Measurements from ENCODE around the gene FRRS1L. TPM values are rescaled to one million over a fixed set of nuclear protein-coding genes. Genes with fewer than 3 reads are reported as not detected.

Gene FRRS1L, protein sequence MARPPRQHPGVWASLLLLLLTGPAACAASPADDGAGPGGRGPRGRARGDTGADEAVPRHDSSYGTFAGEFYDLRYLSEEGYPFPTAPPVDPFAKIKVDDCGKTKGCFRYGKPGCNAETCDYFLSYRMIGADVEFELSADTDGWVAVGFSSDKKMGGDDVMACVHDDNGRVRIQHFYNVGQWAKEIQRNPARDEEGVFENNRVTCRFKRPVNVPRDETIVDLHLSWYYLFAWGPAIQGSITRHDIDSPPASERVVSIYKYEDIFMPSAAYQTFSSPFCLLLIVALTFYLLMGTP
- total RNA-seq = not detected

DNA sequence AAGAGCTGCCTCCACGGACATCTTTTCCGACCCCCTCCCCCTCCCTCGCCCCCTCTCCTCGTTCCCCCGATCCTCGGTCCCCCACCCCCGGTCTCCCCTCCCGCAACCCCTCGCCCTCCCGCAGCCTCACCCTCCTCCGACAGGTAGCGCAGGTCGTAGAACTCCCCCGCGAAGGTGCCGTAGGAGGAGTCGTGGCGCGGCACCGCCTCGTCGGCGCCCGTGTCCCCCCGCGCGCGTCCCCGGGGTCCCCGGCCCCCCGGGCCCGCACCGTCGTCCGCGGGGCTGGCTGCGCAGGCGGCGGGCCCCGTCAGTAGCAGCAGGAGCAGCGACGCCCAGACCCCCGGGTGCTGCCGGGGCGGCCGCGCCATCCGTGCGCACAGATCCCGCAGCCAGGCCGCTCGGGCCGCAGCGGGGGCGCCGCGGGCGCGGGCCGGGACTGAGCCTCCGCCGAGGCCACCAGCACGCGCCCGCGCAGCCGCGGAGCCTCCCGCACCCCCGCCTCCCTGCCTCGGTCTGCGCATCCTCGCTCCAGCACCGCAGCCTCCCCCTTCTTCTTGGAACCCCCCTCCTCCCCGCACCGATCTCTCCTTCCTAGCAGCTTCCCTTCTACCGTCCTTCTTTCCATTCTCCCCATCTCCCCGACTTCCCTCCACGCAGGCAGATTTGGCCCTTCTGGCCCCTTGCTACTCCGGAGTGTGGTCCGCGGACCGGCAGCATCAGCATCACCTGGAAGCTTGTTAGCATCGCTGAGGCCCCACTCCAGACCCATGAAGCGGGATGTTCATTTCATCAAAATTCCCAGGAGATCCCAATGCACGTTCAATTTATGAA lies at the start of gene FRRS1L:
Gene FRRS1L, minus strand, starts transcription at position 479 of the 831 bp plus-strand sequence. Its CDS starts 111 bp downstream, at position 368.
- H3K27me3 Mint-ChIP-seq = peaks cover 60% of the 10 kb centered on the region
- no peak for ATAC-seq
- no peak within 1 kb of the TSS for H3K27ac Mint-ChIP-seq
- no peak within 1 kb of the TSS for H3K4me3 Mint-ChIP-seq
- no peaks in the 10 kb centered on the region for H3K9me3 Mint-ChIP-seq (ENCODE audit: low read depth)
- CTCF ChIA-PET = no interaction called here
- H3K4me1 Mint-ChIP-seq = peaks cover 7% of the 10 kb centered on the region
- peaks cover 2% of the 10 kb centered on the region for H3K36me3 Mint-ChIP-seq
- DNase-seq = no peak

DNA sequence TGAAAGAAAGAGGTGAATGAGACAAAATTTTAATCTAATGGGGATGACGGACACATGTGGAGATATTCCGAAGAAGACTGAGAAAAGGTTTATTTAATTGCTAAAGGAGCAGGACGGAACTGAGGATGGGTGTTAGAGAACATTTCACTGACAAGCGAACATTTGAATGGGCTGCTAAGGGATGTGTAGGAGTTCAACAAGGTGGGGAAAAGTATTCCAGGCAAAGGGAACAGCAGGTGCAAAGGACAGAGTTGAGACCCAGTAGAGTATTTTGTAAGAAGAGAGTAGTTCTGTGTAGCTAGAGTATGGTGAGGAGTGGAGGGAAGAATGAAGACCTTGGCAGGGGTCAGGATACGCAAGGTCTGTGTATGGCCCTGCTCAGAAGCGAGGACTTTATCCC lies 47.4 kb upstream of the FRRS1L start:
- no peak for DNase-seq
- H3K4me1 Mint-ChIP-seq = no peaks in the 10 kb centered on the region
- H3K4me3 Mint-ChIP-seq = no peak overlapping the region
- no peaks in the 10 kb centered on the region for H3K9me3 Mint-ChIP-seq (ENCODE audit: low read depth)
- no peak overlapping the region for H3K27ac Mint-ChIP-seq
- no peak for ATAC-seq
- CTCF ChIA-PET = no interaction called here
- H3K36me3 Mint-ChIP-seq = no peaks in the 10 kb centered on the region
- peaks cover 25% of the 10 kb centered on the region for H3K27me3 Mint-ChIP-seq

DNA sequence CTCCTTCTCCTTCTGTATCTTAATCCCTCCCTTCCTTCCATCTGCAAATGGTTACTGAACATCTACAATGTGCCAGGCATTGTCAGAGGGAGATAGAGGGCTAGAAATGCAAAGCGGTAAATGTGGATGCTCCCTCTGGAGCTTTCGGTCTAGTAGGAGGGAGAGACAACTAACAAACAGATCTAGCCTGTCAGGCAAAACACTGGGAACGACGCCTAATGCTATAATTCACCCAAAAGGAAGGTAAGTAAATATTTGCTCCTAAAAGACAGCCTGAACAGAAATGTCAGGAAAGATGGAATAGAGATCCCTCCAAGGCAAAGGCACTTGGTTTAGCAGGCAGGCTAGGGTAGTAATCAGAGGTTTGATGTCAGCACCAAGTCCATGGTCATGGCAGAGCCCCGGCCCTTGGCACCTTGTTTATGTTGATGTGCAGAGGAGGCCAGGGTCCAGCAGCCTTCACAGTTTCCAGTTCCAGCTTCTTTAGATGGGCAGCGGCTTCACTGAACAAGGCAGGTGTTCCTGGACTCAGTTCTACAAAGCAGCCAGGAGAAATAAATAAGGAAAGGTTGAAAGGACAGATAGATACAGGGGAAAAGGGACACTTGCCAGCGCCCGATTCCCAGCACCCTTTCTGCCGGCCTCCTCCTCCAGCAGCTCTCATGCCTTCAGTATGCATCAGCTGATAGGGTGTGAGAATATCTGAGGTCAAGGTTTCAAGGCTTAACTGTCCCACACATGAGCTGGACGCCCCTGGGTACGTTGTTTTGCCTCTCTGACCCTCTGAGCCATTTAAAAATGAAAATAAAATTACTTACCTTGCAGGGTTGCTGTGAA lies 46.5 kb upstream of the FRRS1L start:
- DNase-seq = no peak
- no peak for ATAC-seq
- H3K27me3 Mint-ChIP-seq = peaks cover 22% of the 10 kb centered on the region
- CTCF ChIA-PET = no interaction called here
- H3K4me1 Mint-ChIP-seq = no peaks in the 10 kb centered on the region
- H3K9me3 Mint-ChIP-seq (ENCODE audit: low read depth) = no peaks in the 10 kb centered on the region
- H3K27ac Mint-ChIP-seq = no peak overlapping the region
- H3K4me3 Mint-ChIP-seq = no peak overlapping the region
- no peaks in the 10 kb centered on the region for H3K36me3 Mint-ChIP-seq

DNA sequence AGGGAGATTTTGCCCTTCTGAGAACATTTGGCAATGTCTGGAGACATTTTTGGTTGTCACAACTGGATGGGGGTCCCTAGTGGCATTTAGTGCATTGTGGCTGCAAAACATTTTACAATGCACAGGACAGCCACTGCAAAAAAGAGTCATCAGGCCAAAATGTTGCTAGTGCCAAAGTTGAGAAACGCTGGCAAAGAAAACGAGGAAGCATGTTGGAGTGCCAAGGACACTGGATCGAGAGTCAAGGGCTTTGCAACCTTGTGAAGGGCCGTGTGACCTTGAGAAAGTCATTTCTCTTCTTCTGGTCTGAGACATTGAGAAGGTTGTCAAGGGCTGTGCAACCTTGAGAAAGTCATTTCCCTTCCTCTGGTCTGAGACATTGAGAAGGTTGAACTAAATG lies 45.7 kb upstream of the FRRS1L start:
- ATAC-seq (no peak), DNase-seq (no peak)
- no peaks in the 10 kb centered on the region for H3K4me1 Mint-ChIP-seq
- CTCF ChIA-PET = no interaction called here
- no peak overlapping the region for H3K27ac Mint-ChIP-seq
- H3K9me3 Mint-ChIP-seq (ENCODE audit: low read depth) = no peaks in the 10 kb centered on the region
- peaks cover 21% of the 10 kb centered on the region for H3K27me3 Mint-ChIP-seq
- H3K4me3 Mint-ChIP-seq = no peak overlapping the region
- no peaks in the 10 kb centered on the region for H3K36me3 Mint-ChIP-seq

DNA sequence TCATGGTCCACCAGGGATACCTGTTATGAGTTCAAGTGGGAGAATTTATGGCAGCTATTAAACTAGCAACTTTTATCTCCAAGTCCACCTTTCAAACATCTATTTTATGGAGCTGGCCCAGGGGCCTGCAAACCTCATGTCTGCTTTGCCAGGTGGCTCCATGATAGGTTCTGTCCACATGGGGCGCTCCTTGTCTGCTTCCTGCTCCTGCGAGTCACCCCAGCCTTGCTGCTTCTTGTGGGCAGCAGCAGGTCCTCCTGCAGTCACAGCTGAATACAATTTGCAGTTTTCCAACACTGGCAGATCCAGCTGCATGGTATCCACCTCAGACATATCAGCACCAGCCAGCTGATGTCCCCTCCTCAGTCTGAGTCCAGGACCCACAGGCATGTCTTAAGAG lies 39.6 kb upstream of the FRRS1L start:
- no peak overlapping the region for H3K4me3 Mint-ChIP-seq
- DNase-seq = no peak
- CTCF ChIA-PET = interaction anchor here (0.6 kb wide), 1 partner anchor 257 kb away, joined by 3 read pairs; no protein-coding TSS in a partner anchor
- H3K36me3 Mint-ChIP-seq = no peaks in the 10 kb centered on the region
- no peak for ATAC-seq
- H3K9me3 Mint-ChIP-seq (ENCODE audit: low read depth) = no peaks in the 10 kb centered on the region
- peaks cover 20% of the 10 kb centered on the region for H3K27me3 Mint-ChIP-seq
- H3K4me1 Mint-ChIP-seq = no peaks in the 10 kb centered on the region
- no peak overlapping the region for H3K27ac Mint-ChIP-seq

DNA sequence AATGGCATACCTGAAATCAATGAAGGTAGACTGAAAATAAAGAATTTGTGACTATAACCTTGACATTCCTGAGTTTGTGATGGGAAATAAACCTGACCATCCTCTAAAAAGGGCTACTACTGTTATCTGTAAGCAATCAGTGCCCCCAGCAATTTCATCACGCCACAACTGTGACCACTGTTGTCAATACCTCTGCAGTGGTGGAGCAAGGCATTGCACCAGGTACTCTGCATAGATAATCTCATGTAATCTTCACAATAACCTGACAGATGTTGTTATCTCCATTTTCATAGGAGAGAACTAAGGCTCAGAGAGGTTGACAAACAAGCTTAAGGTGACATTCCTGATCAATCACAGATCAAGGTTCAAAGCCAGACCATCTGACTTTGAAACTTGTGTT lies 38.5 kb upstream of the FRRS1L start:
- H3K9me3 Mint-ChIP-seq (ENCODE audit: low read depth) = no peaks in the 10 kb centered on the region
- no peaks in the 10 kb centered on the region for H3K36me3 Mint-ChIP-seq
- peaks cover 17% of the 10 kb centered on the region for H3K27me3 Mint-ChIP-seq
- no peak overlapping the region for H3K4me3 Mint-ChIP-seq
- H3K4me1 Mint-ChIP-seq = no peaks in the 10 kb centered on the region
- DNase-seq (no peak), ATAC-seq (no peak)
- CTCF ChIA-PET = no interaction called here
- H3K27ac Mint-ChIP-seq = no peak overlapping the region

DNA sequence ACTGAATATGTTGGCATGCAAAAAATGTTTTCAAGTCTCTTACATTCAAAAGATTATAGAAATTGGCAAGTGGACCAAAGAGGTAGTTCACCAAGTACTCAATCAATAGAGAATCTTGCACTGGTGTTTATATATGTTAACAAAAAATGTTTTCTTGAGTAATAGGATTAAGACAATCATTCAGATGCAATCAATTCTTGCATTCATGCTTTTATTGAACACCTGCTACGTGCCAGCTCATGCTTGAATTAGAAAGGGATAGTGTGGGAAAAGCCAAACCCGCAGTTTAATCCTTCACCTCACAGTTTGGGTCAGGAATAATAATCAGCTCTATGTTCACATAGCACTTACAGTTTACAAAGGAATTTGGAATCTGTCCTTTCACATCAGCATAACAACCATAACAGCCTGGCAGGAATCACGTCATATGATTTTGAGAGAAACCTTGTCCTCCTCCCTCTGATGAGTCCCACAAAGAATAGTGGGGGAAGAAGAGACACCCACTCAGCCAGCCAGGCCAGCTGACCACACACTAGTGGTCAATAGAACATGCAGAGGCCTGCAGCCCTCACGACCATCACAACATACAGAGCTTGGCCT lies 36.8 kb upstream of the FRRS1L start:
- CTCF ChIA-PET = no interaction called here

DNA sequence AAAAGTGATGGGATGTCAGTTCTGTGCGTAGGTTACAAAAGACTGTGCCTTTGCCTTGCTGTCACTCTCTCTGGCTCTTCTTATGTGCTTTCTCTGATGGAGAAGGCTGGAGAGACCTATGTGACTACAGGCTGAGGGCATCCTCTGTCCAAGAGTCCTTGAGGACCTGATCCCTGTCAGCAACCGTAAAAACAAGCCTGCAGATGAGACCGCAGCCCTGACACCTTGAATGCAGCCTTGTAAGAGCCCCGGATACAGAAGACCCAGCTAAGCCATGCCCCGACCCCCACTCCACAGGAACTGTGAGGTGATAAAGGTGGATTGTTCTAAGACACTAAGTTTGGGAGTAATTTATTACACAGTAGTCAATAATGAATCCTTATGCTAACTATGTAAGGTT lies 32.6 kb upstream of the FRRS1L start:
- Mint-ChIP-seq H3K27ac (no peak overlapping the region), H3K9me3 (ENCODE audit: low read depth) (no peaks in the 10 kb centered on the region), H3K36me3 (no peaks in the 10 kb centered on the region), H3K4me1 (no peaks in the 10 kb centered on the region), H3K4me3 (no peak overlapping the region), H3K27me3 (peaks cover 17% of the 10 kb centered on the region)
- CTCF ChIA-PET = no interaction called here
- ATAC-seq (no peak), DNase-seq (no peak)

More for the DNA sequence above, 36.8 kb upstream of the FRRS1L start:
- Mint-ChIP-seq H3K4me3 (no peak overlapping the region), H3K36me3 (no peaks in the 10 kb centered on the region), H3K27me3 (peaks cover 21% of the 10 kb centered on the region), H3K4me1 (no peaks in the 10 kb centered on the region), H3K9me3 (ENCODE audit: low read depth) (no peaks in the 10 kb centered on the region), H3K27ac (no peak overlapping the region)
- DNase-seq (no peak), ATAC-seq (no peak)

DNA sequence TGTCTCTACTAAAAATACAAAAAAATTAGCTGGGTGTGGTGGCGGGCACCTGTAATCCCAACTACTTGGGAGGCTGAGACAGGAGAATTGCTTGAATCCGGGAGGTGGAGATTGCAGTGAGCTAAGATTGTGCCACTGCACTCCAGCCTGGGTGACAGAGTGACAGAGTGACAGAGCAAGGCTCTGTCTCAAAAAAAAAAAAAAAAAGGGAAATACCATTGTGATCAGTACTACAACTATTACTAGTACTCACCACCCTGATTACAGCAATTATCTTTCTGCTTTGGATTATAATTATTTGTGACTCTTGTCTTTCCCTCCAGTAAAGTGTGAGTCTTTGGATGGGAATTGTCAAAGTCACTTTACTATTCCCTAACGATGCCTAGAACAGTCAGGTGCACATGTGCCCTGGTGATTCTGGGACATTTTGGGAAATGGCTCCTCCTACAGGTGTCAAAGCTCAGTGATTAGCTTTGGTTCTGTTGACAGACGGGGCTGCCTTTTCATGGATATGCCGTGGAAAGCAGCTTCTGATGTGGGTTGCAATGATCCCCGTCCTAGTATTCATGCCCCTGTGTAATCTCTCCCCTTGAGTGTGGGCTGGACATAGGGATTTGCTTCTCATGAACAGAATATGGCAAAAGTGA lies 31.8 kb upstream of the FRRS1L start:
- Mint-ChIP-seq H3K9me3 (ENCODE audit: low read depth) (no peaks in the 10 kb centered on the region), H3K4me3 (no peak overlapping the region), H3K4me1 (no peaks in the 10 kb centered on the region), H3K27me3 (peaks cover 17% of the 10 kb centered on the region), H3K36me3 (no peaks in the 10 kb centered on the region), H3K27ac (no peak overlapping the region)
- CTCF ChIA-PET = no interaction called here
- no peak for DNase-seq
- ATAC-seq = no peak

DNA sequence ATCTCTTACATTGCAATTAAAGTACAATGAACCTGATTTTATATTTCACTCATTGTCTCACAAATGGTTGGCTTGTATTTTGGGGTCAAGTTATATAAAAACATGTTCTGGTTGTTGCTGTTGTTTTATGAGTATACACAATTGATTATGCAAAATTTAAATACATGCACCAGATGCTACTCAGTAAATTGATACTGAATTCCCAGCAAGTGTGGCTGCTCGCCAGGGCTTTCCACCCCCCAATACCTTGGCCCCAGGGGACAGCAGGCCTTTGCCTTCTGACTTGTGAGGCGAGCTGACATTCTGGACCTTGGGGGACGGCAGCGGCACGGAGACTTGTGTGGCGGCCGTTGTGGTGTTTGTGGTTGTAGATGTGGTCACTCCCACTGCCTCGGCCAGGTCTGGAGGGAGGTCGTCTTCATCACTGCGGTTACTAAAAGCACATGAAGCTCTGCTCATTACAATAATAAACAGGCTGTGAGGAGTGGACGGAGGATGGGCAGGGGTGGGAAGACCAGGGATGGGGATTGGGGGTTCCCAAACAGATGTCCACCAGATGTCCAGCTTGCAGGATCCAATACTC lies 27.0 kb upstream of the FRRS1L start:
- H3K36me3 Mint-ChIP-seq = no peaks in the 10 kb centered on the region
- H3K4me1 Mint-ChIP-seq = no peaks in the 10 kb centered on the region
- H3K4me3 Mint-ChIP-seq = no peak overlapping the region
- peaks cover 13% of the 10 kb centered on the region for H3K27me3 Mint-ChIP-seq
- DNase-seq = no peak
- ATAC-seq = no peak
- no peak overlapping the region for H3K27ac Mint-ChIP-seq
- CTCF ChIA-PET = no interaction called here
- H3K9me3 Mint-ChIP-seq (ENCODE audit: low read depth) = no peaks in the 10 kb centered on the region

DNA sequence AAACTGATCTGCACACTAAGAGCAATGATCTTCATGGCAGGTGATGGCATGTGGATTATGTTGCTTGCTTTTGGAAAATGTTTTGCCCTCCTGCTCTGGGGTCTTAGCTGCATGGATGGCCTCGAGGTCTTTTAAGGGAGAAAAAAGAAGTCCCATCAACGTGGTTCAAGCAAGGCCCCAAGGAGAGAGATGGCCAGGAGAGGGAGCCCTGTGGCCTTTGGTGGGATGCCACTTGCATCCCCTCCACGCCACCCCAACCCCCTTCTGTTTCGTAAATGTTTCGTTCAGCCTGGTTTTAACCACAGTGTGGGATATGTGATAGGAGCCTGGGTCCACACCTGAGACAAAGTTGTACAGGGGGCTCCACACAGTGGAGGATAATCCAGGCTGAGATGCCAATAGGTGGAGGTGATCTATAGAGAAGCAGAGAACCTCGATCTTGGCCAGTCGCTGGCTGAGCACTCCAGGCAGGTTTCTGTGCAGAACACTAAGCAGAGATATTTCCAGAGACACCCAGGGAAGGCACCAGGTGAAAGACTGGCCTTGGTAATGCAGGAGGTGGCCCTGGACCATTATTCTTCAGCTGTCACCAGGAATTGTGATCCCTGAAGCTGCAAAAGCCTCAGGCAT lies 25.8 kb upstream of the FRRS1L start:
- Mint-ChIP-seq H3K27me3 (peaks cover 11% of the 10 kb centered on the region), H3K4me3 (no peak overlapping the region), H3K4me1 (no peaks in the 10 kb centered on the region), H3K9me3 (ENCODE audit: low read depth) (no peaks in the 10 kb centered on the region), H3K27ac (no peak overlapping the region), H3K36me3 (no peaks in the 10 kb centered on the region)
- no peak for ATAC-seq
- DNase-seq = no peak
- CTCF ChIA-PET = no interaction called here

DNA sequence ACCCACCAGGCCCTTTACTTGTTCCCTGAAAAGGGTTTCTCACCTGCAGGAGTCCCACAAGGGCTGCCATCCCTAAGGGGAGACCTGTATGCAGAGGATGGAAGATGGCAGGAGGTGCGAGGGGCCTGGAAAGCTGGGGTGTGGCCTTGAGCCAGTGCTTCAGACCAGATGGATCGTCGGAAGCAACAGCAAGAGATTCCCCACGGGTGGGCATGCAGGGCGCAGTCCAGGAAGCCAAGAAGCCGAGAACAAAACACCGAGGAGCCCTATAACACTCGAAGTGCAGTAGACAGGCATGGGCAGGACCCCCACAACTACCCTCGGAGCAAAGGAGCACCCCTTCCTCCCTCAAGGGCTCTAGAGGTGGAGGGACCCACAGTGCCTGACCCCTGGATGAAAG lies 24.7 kb upstream of the FRRS1L start:
- H3K36me3 Mint-ChIP-seq = no peaks in the 10 kb centered on the region
- no peak overlapping the region for H3K27ac Mint-ChIP-seq
- CTCF ChIA-PET = interaction anchor here (1.3 kb wide), 1 partner anchor 19 kb away, joined by 3 read pairs; no protein-coding TSS in a partner anchor
- ATAC-seq (no peak), DNase-seq (no peak)
- no peaks in the 10 kb centered on the region for H3K4me1 Mint-ChIP-seq
- H3K4me3 Mint-ChIP-seq = no peak overlapping the region
- peaks cover 11% of the 10 kb centered on the region for H3K27me3 Mint-ChIP-seq
- H3K9me3 Mint-ChIP-seq (ENCODE audit: low read depth) = no peaks in the 10 kb centered on the region
